ENCODE data around the gene ABCA1.

DNA sequence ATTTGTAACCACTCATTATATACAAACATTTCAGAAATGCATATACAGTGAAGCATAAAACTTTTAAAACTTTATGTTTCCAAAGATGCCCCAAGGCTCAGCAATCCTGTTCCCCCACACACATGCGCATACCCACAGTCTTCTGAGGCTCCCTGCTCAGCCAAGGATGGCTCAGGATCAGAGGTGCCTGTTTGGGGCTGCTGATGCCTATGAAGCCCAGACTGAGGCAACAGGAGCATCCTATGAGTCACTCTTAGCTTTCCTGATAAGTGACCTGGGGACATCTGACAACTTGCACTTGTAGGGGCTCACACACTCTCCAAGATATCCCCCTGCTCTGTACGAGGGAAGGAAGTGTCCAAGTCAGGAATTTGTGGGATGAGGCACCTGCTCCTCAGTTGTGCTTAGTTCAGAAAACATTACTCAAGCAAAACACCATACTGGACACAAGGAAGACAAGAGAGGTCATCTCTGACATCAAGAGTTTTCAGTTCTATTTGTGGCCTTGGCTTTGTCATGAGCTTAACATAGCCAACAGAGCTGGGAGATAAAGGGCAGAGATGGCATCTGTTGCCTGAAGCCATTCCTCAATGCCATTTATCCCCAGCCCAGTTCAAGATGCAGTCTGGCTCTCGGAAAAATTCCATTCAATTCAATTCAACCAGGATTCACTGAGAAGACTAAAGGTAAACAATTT is 101.7 kb downstream of the ABCA1 start:
- TF ChIP-seq, protein P1, sequence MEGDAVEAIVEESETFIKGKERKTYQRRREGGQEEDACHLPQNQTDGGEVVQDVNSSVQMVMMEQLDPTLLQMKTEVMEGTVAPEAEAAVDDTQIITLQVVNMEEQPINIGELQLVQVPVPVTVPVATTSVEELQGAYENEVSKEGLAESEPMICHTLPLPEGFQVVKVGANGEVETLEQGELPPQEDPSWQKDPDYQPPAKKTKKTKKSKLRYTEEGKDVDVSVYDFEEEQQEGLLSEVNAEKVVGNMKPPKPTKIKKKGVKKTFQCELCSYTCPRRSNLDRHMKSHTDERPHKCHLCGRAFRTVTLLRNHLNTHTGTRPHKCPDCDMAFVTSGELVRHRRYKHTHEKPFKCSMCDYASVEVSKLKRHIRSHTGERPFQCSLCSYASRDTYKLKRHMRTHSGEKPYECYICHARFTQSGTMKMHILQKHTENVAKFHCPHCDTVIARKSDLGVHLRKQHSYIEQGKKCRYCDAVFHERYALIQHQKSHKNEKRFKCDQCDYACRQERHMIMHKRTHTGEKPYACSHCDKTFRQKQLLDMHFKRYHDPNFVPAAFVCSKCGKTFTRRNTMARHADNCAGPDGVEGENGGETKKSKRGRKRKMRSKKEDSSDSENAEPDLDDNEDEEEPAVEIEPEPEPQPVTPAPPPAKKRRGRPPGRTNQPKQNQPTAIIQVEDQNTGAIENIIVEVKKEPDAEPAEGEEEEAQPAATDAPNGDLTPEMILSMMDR (IDR thresholded peaks at IDR 0.05), result no peak
- TF ChIP-seq POLR2A (IDR thresholded peaks at IDR 0.05) (no peak), EP300 (IDR thresholded peaks at IDR 0.05) (no peak)
